Gastroesophageal sphincter (tissue), 4 donors: ENCODE results near the gene MICAL3. TPM values are rescaled to one million over a fixed set of nuclear protein-coding genes. Genes with fewer than 3 reads are reported as not detected.

Source experiments
- ATAC-seq: fragments of 150-250 bp; one replicate; pipeline ENCODE4 v1.9.1; 2016; ENCODE audit warnings: mild to moderate bottlenecking, moderate library complexity
- H3K27ac ChIP-seq, 4 donors: fragments of 200-600 bp; sonication (generic) in 3 of 4; 1 replicate in 3 of 4; 2 replicates in 1 of 4; pipeline ENCODE4 v1.5.1; 2016 to 2019
- H3K27me3 ChIP-seq: fragments of 200-600 bp; sonication (generic); one replicate; pipeline ENCODE4 v1.5.1; 2019
- H3K36me3 ChIP-seq, 2 donors: fragments of 200-600 bp; sonication (generic); one replicate each; pipeline ENCODE4 v1.5.1; 2019; ENCODE audit warnings: control low read depth in 1 of 2
- H3K4me1 ChIP-seq, 3 donors: fragments of 200-600 bp; sonication (generic); 1 replicate in 2 of 3; 2 replicates in 1 of 3; pipeline ENCODE4 v1.5.1; 2016 to 2019; ENCODE audit warnings: control low read depth in 2 of 3
- H3K4me3 ChIP-seq, 2 donors: fragments of 200-600 bp; sonication (generic); one replicate each; pipeline ENCODE4 v1.5.1; 2019; ENCODE audit warnings: mild to moderate bottlenecking in 1 of 2, moderate library complexity in 1 of 2
- H3K9me3 ChIP-seq, 3 donors: fragments of 200-600 bp; sonication (generic); one replicate each; pipeline ENCODE4 v1.5.1; 2017 to 2019; ENCODE audit warnings: control low read depth in 2 of 3
- CTCF ChIP-seq, 4 experiments: fragments of 200-600 bp in 2 of 4; fragments of 450-650 bp in 2 of 4; sonication (generic) in 1 of 4; IDR thresholded peaks; one replicate each; pipeline ENCODE4 v1.5.1; 2017 to 2019; ENCODE audit warnings: antibody characterized with exemption in 4 of 4, mild to moderate bottlenecking in 2 of 4, moderate library complexity in 2 of 4
- EP300 ChIP-seq: sonication (generic); formaldehyde crosslinking; IDR thresholded peaks from one replicate; pipeline ENCODE4 v1.6.1; 2017; ENCODE audit warnings: antibody characterized with exemption, mild to moderate bottlenecking
- POLR2A ChIP-seq, 2 donors: fragments of 450-650 bp; IDR thresholded peaks; one replicate each; pipeline ENCODE4 v1.6.1; 2017; ENCODE audit warnings: antibody characterized with exemption in 2 of 2, mild to moderate bottlenecking in 2 of 2, moderate library complexity in 1 of 2
- POLR2AphosphoS5 ChIP-seq: sonication (generic); formaldehyde crosslinking; IDR thresholded peaks from one replicate; pipeline ENCODE4 v1.6.1; 2017; ENCODE audit warnings: antibody characterized with exemption
- WGBS, 2 donors: methylation state at CpG; one replicate each; pipeline ENCODE4 v1.1.5; 2018; ENCODE audit warnings: low coverage in 1 of 2; 5-methylcytosine and 5-hydroxymethylcytosine counted together
- total RNA-seq, 4 donors: library from RNA; depleted of rRNA; stranded (reverse); fragments of >200 nt; gene quantifications; one replicate each; pipeline ENCODE4 v1.1.0, GENCODE V29; 2016

The MICAL3 gene
- total RNA-seq, 4 donors from 2014 or later = 37.3 to 120 (median 51.5) TPM

GRCh38 chr22:17803609-17804270 is 220.6 kb downstream of the MICAL3 start:
- H3K4me3 ChIP-seq = no peak overlapping the region
- no peak for ATAC-seq
- no peaks in the 10 kb centered on the region for H3K27me3 ChIP-seq
- no peak overlapping the region for H3K27ac ChIP-seq
- WGBS, 2 donors = 92 to 93% methylated on average over 6 to 11 of the region's 20 CpGs
- peaks cover 0 to 71% of the 10 kb centered on the region in 2 donors for H3K36me3 ChIP-seq
- no peaks in the 10 kb centered on the region for H3K9me3 ChIP-seq
- no peaks in the 10 kb centered on the region for H3K4me1 ChIP-seq
- TF ChIP-seq POLR2AphosphoS5 (no peak), EP300 (no peak), POLR2A (IDR thresholded peaks at IDR 0.05) (no peak), CTCF (IDR thresholded peaks at IDR 0.05) (no peak)

DNA sequence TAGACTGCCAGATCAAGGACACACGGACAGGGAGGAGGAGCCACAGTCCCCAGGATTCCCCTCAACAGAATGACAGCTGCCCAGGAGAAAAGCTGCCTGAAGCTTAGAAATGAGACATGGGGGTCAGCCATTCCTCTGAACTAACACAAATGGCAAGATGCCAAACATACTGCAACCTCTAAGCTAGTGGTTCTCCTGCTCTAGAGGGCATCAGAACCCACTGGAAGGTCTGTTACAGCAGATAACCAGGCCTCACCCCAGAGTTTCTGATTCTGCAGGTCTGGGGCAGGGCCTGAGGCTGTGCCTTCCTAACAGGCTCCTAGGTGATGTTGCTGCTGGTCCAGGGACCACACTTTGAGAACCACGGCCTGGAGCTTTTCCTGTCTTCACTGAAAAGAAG is 221.5 kb downstream of the MICAL3 start:
- H3K36me3 ChIP-seq = peaks cover 0 to 67% of the 10 kb centered on the region in 2 donors
- H3K27me3 ChIP-seq = no peaks in the 10 kb centered on the region
- no peaks in the 10 kb centered on the region for H3K4me1 ChIP-seq
- H3K4me3 ChIP-seq = no peak overlapping the region
- no peak overlapping the region for H3K27ac ChIP-seq
- TF ChIP-seq POLR2AphosphoS5 (no peak), CTCF (IDR thresholded peaks at IDR 0.05) (no peak), POLR2A (IDR thresholded peaks at IDR 0.05) (no peak), EP300 (no peak)
- no peak for ATAC-seq
- WGBS, 2 donors = 80% methylated on average over 1 of the region's 2 CpGs; no CpG with 5 or more reads in 1 of the 2 donors
- H3K9me3 ChIP-seq = no peaks in the 10 kb centered on the region

DNA sequence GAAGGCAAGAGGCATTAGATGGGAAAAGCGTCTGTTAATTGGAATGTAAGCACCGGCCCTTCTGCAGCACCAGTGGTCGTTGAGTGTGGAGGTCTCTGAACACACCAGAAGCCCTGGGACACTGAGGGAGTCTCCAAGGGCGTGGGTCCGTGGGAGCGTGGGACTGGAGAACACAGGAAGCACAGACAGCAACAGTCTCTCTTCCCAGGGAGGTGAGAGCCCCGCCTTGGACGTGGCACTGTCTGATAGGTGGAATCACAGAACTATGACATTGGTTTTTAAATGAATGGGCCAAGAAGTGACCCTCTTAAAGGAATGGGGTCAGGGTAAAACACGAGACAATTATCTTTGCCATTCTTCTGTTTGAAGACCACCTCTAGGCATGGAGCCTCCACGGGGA is 221.9 kb downstream of the MICAL3 start:
- no peaks in the 10 kb centered on the region for H3K9me3 ChIP-seq
- H3K4me3 ChIP-seq = no peak overlapping the region
- no peak for TF ChIP-seq POLR2A (IDR thresholded peaks at IDR 0.05)
- no peak for TF ChIP-seq EP300
- no peaks in the 10 kb centered on the region for H3K27me3 ChIP-seq
- H3K27ac ChIP-seq = no peak overlapping the region
- no peaks in the 10 kb centered on the region for H3K4me1 ChIP-seq
- 83 to 100% methylated on average over 1 to 5 of the region's 10 CpGs for WGBS, 2 donors
- no peak for ATAC-seq
- peaks cover 0 to 67% of the 10 kb centered on the region in 2 donors for H3K36me3 ChIP-seq

GRCh38 chr22:17797721-17798559 is 226.4 kb downstream of the MICAL3 start:
- no peaks in the 10 kb centered on the region for H3K9me3 ChIP-seq
- ATAC-seq = no peak
- H3K4me1 ChIP-seq = no peaks in the 10 kb centered on the region
- 78 to 91% methylated on average over 7 to 9 of the region's 23 CpGs for WGBS, 2 donors
- no peak overlapping the region for H3K27ac ChIP-seq
- TF ChIP-seq CTCF (IDR thresholded peaks at IDR 0.05) (no peak), EP300 (no peak), POLR2AphosphoS5 (no peak), POLR2A (IDR thresholded peaks at IDR 0.05) (no peak)
- no peak overlapping the region for H3K4me3 ChIP-seq
- H3K27me3 ChIP-seq = no peaks in the 10 kb centered on the region
- peaks cover 0 to 67% of the 10 kb centered on the region in 2 donors for H3K36me3 ChIP-seq

- no peak overlapping the region for H3K27ac ChIP-seq
- no peaks in the 10 kb centered on the region for H3K9me3 ChIP-seq
- ATAC-seq = no peak
- TF ChIP-seq CTCF (IDR thresholded peaks at IDR 0.05) (no peak), EP300 (no peak), POLR2A (IDR thresholded peaks at IDR 0.05) (no peak), POLR2AphosphoS5 (no peak)
- H3K4me3 ChIP-seq = no peak overlapping the region
- H3K27me3 ChIP-seq = no peaks in the 10 kb centered on the region
- no peaks in the 10 kb centered on the region for H3K4me1 ChIP-seq
- peaks cover 0 to 68% of the 10 kb centered on the region in 2 donors for H3K36me3 ChIP-seq
- no CpG with 5 or more reads among the region's 5 CpGs for WGBS, 2 donors
These were observed 227.7 kb downstream of the MICAL3 start for GRCh38 chr22:17796695-17797094.
